A549 (cell line): ENCODE data around the gene CATSPERE. TPM values are rescaled to one million over a fixed set of nuclear protein-coding genes. Genes with fewer than 3 reads are reported as not detected.

Experiments used
- ATAC-seq, 2 experiments: fragments of 200-7000 bp in 1 of 2; fragments of >200 bp in 1 of 2; cut with Nextera tagmentation in 1 of 2; cut with Tn5 transposase in 1 of 2; 3 replicates each; pipeline versions ENCODE4 v1.8.0 to v1.9.1; 2018 to 2020; ENCODE audit warnings: mild to moderate bottlenecking in 1 of 2, moderate library complexity in 1 of 2
- CTCF ChIA-PET: fragments of 300-600 bp; sonication (Branson Sonifier 250); formaldehyde crosslinking; extraction: SDS; loops from one replicate; lab custom pipeline; 2021; ENCODE audit warnings: antibody characterized with exemption, inconsistent platforms; lab: Yijun Ruan, JAX
- POLR2A ChIA-PET: fragments of 350-600 bp; formaldehyde crosslinking; extraction: SDS; loops from one replicate; lab custom pipeline; 2021; ENCODE audit warnings: antibody characterized with exemption, inconsistent platforms; lab: Yijun Ruan, JAX
- DNase-seq, 2 experiments: peaks; one replicate each; pipeline versions ENCODE4 v3.0.0 to v3.0.0-alpha.2; 2011 to 2016; ENCODE audit warnings: low read depth in 1 of 2, low spot score in 1 of 2
- FAIRE-seq: peaks from 2 replicates; lab custom pipeline; 2011; peaks lifted over from hg19 to GRCh38; lab: Jason Lieb, UNC
- H3K27ac ChIP-seq, 2 experiments: fragments of >200 bp; sonication (Bioruptor Twin); formaldehyde crosslinking; 3 replicates each; pipeline ENCODE4 v1.5.1; 2016 to 2017
- H3K4me1 ChIP-seq: fragments of >200 bp; sonication (Bioruptor Twin); formaldehyde crosslinking; 3 replicates; pipeline ENCODE4 v1.6.1; 2016
- H3K4me2 ChIP-seq: fragments of >200 bp; sonication (Bioruptor Twin); formaldehyde crosslinking; 3 replicates; pipeline ENCODE4 v1.6.1; 2016
- H3K4me3 ChIP-seq: fragments of >200 bp; sonication (Bioruptor Twin); formaldehyde crosslinking; 3 replicates; pipeline ENCODE4 v1.5.1; 2016
- H3K9me3 ChIP-seq: fragments of >200 bp; sonication (Bioruptor Twin); formaldehyde crosslinking; 3 replicates; pipeline ENCODE4 v1.6.1; 2016
- CBX8 ChIP-seq: fragments of 200-600 bp; sonication (generic); IDR thresholded peaks from 2 replicates; pipeline ENCODE4 v1.6.1; 2016
- CHD2 ChIP-seq: fragments of 150-350 bp; IDR thresholded peaks from 2 replicates; pipeline ENCODE4 v1.6.1; 2014; ENCODE audit warnings: low read length; ENCODE audit not compliant: partially characterized antibody
- EHMT2 ChIP-seq: fragments of 200-600 bp; sonication (generic); IDR thresholded peaks from 2 replicates; pipeline ENCODE4 v1.6.1; 2016; ENCODE audit warnings: antibody characterized with exemption, low read depth, mild to moderate bottlenecking, moderate library complexity
- EP300 ChIP-seq, 2 experiments: fragments of >200 bp; sonication (Bioruptor Twin); formaldehyde crosslinking; IDR thresholded peaks; 2 replicates in 1 of 2; 3 replicates in 1 of 2; pipeline ENCODE4 v1.6.1; 2016 to 2017
- FOSB ChIP-seq: fragments of 250-450 bp; sonication (Bioruptor Pico); IDR thresholded peaks from 2 replicates; pipeline ENCODE4 v1.5.0; 2020; ENCODE audit warnings: mild to moderate bottlenecking, moderate library complexity
- FOSL2 ChIP-seq, 2 experiments: fragments of 450-650 bp in 1 of 2; fragments of >200 bp in 1 of 2; sonication (Bioruptor Twin) in 1 of 2; formaldehyde crosslinking; IDR thresholded peaks; 2 replicates each; pipeline versions ENCODE4 v1.5.0 to v1.6.1; 2016 to 2020; ENCODE audit warnings: mild to moderate bottlenecking in 1 of 2, moderate library complexity in 1 of 2
- GATA3 ChIP-seq: IDR thresholded peaks from 2 replicates; pipeline ENCODE4 v1.6.1; 2012; ENCODE audit warnings: borderline replicate concordance
- HDAC2 ChIP-seq: fragments of 200-600 bp; sonication (generic); IDR thresholded peaks from 2 replicates; pipeline ENCODE4 v1.6.1; 2016
- HOXB5 ChIP-seq: fragments of 250-450 bp; sonication (Bioruptor Pico); IDR thresholded peaks from 2 replicates; pipeline ENCODE4 v1.5.0; 2020; ENCODE audit warnings: mild to moderate bottlenecking, moderate library complexity
- MYC ChIP-seq: IDR thresholded peaks from 2 replicates; pipeline ENCODE4 v1.6.1; 2012; ENCODE audit warnings: mild to moderate bottlenecking, inconsistent platforms, low read length, improper control_type of control experiment, borderline replicate concordance
- NPAS2 ChIP-seq: fragments of 250-450 bp; sonication (Bioruptor Pico); IDR thresholded peaks from 2 replicates; pipeline ENCODE4 v1.8.0; 2022; ENCODE audit warnings: mild to moderate bottlenecking, moderate library complexity, borderline replicate concordance
- RCOR1 ChIP-seq: fragments of 150-350 bp; IDR thresholded peaks from 2 replicates; pipeline ENCODE4 v1.6.1; 2014; ENCODE audit warnings: antibody characterized with exemption, low read length, low read depth
- RFX5 ChIP-seq: fragments of 450-650 bp; IDR thresholded peaks from 2 replicates; pipeline ENCODE4 v1.7.1; 2014; ENCODE audit warnings: antibody characterized with exemption, mild to moderate bottlenecking, moderate library complexity
- RNF2 ChIP-seq: fragments of 200-600 bp; sonication (generic); IDR thresholded peaks from 2 replicates; pipeline ENCODE4 v1.6.1; 2016; ENCODE audit warnings: low read depth, mild to moderate bottlenecking, antibody characterized with exemption, moderate library complexity, borderline replicate concordance
- SMC3 ChIP-seq: fragments of >200 bp; sonication (Bioruptor Twin); formaldehyde crosslinking; IDR thresholded peaks from 3 replicates; pipeline ENCODE4 v1.6.1; 2018; ENCODE audit warnings: inconsistent platforms
- TFCP2L1 ChIP-seq: fragments of 250-450 bp; sonication (Bioruptor Pico); IDR thresholded peaks from 2 replicates; pipeline ENCODE4 v1.5.0; 2021; ENCODE audit warnings: mild to moderate bottlenecking
- TP53 ChIP-seq: fragments of 250-450 bp; sonication (Bioruptor Pico); IDR thresholded peaks from 2 replicates; pipeline ENCODE4 v1.5.0; 2021; ENCODE audit warnings: mild to moderate bottlenecking, moderate library complexity
- ZNF302 ChIP-seq: fragments of 250-450 bp; sonication (Bioruptor Pico); IDR thresholded peaks from 2 replicates; pipeline ENCODE4 v1.9.0; 2021; ENCODE audit warnings: inconsistent platforms, mild to moderate bottlenecking, moderate library complexity
- ZSCAN20 ChIP-seq: fragments of 250-450 bp; sonication (Bioruptor Pico); IDR thresholded peaks from 2 replicates; pipeline ENCODE4 v1.8.0; 2022; ENCODE audit warnings: mild to moderate bottlenecking, moderate library complexity
- WGBS: methylation state at CpG from one replicate; pipeline ENCODE4 v1.1.6; 2017; ENCODE audit errors: missing lambda C conversion rate; 5-methylcytosine and 5-hydroxymethylcytosine counted together
- polyA plus RNA-seq, 4 experiments: library from polyadenylated mRNA; depleted of rRNA in 3 of 4; stranded (reverse); fragments of >200 nt; fragmentation: RNase III in 1 of 4; extraction: RNeasy Plus Mini Kit Qiagen cat#74134 plus additional on column Dnase treatment in 1 of 4; gene quantifications; 2 replicates in 3 of 4; 3 replicates in 1 of 4; pipeline ENCODE4 v1.2.3, GENCODE V29; 2011 to 2017
- TF ChIP-seq, protein P1 (sequence below): IDR thresholded peaks from 2 replicates; pipeline ENCODE4 v1.6.1; 2012; ENCODE audit warnings: low read depth, borderline replicate concordance
- TF ChIP-seq, protein P2 (sequence below): fragments of 250-450 bp; sonication (Bioruptor Pico); IDR thresholded peaks from 2 replicates; pipeline ENCODE4 v1.5.0; 2021; ENCODE audit warnings: mild to moderate bottlenecking, moderate library complexity, borderline replicate concordance
- TF ChIP-seq, protein P3 (sequence below): fragments of 250-450 bp; sonication (Bioruptor Pico); IDR thresholded peaks from 2 replicates; pipeline ENCODE4 v1.5.0; 2020; ENCODE audit warnings: low read depth, mild to moderate bottlenecking, moderate library complexity
- TF ChIP-seq, protein P4 (sequence below): fragments of >200 bp; sonication (Bioruptor Twin); formaldehyde crosslinking; IDR thresholded peaks from 3 replicates; pipeline ENCODE4 v1.5.1; 2016
- TF ChIP-seq, protein P5 (sequence below): fragments of 150-350 bp; IDR thresholded peaks from 2 replicates; pipeline ENCODE4 v1.6.1; 2014; ENCODE audit warnings: low read depth, mild to moderate bottlenecking, low read length

Gene CATSPERE
- polyA plus RNA-seq, 2 of the 4 experiments (the other 2 are of a cell fraction), result 0.25 to 0.43 TPM

DNA sequence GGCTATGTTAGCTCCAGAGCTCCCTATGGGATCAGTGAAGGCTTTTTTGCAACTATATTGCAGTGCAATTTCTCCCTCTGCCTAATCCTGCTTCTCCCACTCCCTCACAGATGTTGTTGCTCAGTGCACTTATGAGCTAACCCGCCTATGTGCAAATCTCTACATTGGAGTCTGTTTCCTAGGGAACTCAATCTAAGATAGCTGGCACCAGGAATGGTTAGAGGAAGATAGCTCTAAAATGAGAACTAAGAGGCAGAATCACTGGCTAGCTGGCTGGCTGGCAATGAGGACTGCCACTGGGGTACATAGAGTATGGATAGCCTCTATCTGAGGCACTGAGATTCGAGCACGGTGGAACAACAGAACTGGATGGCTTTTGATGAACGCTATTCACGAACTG is 48.9 kb upstream of the CATSPERE start:
- WGBS, result 98% methylated on average over 5 of the region's 5 CpGs
- Histone ChIP-seq H3K4me1 (peaks cover 16% of the 10 kb centered on the region; the same call in 2 of the 3 replicates), H3K4me2 (no peak overlapping the region), H3K27ac (no peak overlapping the region), H3K4me3 (no peak overlapping the region), H3K9me3 (no peaks in the 10 kb centered on the region)
- TF ChIP-seq, protein P1, sequence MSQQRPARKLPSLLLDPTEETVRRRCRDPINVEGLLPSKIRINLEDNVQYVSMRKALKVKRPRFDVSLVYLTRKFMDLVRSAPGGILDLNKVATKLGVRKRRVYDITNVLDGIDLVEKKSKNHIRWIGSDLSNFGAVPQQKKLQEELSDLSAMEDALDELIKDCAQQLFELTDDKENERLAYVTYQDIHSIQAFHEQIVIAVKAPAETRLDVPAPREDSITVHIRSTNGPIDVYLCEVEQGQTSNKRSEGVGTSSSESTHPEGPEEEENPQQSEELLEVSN, result no peak
- TF ChIP-seq HOXB5 (CRISPR knock-in tag), result no peak
- TF ChIP-seq FOSL2 (IDR thresholded peaks at IDR 0.05), result no peak
- TF ChIP-seq FOSL2 (CRISPR knock-in tag; IDR thresholded peaks at IDR 0.05), result no peak
- TF ChIP-seq RCOR1, result no peak
- TF ChIP-seq SMC3, result no peak
- TF ChIP-seq, protein P2, sequence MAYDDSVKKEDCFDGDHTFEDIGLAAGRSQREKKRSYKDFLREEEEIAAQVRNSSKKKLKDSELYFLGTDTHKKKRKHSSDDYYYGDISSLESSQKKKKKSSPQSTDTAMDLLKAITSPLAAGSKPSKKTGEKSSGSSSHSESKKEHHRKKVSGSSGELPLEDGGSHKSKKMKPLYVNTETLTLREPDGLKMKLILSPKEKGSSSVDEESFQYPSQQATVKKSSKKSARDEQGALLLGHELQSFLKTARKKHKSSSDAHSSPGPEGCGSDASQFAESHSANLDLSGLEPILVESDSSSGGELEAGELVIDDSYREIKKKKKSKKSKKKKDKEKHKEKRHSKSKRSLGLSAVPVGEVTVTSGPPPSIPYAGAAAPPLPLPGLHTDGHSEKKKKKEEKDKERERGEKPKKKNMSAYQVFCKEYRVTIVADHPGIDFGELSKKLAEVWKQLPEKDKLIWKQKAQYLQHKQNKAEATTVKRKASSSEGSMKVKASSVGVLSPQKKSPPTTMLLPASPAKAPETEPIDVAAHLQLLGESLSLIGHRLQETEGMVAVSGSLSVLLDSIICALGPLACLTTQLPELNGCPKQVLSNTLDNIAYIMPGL, result no peak
- TF ChIP-seq CHD2, result no peak
- TF ChIP-seq CBX8, result no peak
- no peak for TF ChIP-seq TFCP2L1 (CRISPR knock-in tag)
- no peak for TF ChIP-seq FOSB
- TF ChIP-seq, protein P3, sequence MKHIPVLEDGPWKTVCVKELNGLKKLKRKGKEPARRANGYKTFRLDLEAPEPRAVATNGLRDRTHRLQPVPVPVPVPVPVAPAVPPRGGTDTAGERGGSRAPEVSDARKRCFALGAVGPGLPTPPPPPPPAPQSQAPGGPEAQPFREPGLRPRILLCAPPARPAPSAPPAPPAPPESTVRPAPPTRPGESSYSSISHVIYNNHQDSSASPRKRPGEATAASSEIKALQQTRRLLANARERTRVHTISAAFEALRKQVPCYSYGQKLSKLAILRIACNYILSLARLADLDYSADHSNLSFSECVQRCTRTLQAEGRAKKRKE, result no peak
- TF ChIP-seq MYC, result no peak
- TF ChIP-seq ZNF302 (CRISPR knock-in tag), result no peak
- no peak for TF ChIP-seq NPAS2
- TF ChIP-seq, protein P4, sequence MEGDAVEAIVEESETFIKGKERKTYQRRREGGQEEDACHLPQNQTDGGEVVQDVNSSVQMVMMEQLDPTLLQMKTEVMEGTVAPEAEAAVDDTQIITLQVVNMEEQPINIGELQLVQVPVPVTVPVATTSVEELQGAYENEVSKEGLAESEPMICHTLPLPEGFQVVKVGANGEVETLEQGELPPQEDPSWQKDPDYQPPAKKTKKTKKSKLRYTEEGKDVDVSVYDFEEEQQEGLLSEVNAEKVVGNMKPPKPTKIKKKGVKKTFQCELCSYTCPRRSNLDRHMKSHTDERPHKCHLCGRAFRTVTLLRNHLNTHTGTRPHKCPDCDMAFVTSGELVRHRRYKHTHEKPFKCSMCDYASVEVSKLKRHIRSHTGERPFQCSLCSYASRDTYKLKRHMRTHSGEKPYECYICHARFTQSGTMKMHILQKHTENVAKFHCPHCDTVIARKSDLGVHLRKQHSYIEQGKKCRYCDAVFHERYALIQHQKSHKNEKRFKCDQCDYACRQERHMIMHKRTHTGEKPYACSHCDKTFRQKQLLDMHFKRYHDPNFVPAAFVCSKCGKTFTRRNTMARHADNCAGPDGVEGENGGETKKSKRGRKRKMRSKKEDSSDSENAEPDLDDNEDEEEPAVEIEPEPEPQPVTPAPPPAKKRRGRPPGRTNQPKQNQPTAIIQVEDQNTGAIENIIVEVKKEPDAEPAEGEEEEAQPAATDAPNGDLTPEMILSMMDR, result no peak
- TF ChIP-seq EP300 (IDR thresholded peaks at IDR 0.05), result no peak
- TF ChIP-seq EHMT2, result no peak
- no peak for TF ChIP-seq GATA3
- TF ChIP-seq RNF2, result no peak
- no peak for TF ChIP-seq TP53 (CRISPR knock-in tag)
- ChIA-PET POLR2A (no interaction called here), CTCF (interaction anchor here (0.9 to 1.4 kb wide), 2 partner anchors 12 to 113 kb away, joined by 3 to 5 read pairs; no protein-coding TSS in a partner anchor)
- DNase-seq, result no peak
- no peak for ATAC-seq
- FAIRE-seq, result no peak

DNA sequence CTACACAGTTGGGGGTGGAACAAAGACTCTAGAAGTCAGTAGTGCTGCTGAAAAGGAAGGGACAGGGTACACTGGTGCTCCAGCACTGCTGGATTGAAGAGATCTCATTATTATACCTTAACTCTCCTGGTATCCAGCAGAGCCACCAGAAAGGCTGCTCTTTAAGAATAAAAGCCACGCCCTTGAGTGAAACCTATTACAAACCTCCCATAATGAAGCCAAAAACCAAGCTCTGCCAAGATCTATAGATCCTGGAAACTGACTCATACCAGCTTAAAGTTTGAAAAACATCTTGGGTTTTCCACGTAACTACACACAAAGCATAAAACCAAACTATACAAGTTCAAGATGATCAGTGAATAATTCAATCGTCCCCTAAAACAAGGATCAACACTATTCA is 47.3 kb upstream of the CATSPERE start:
- DNase-seq (no peak), FAIRE-seq (no peak)
- WGBS, result 89% methylated on average over 3 of the region's 3 CpGs
- POLR2A ChIA-PET, result no interaction called here
- no peak overlapping the region for H3K4me2 ChIP-seq
- H3K4me1 ChIP-seq, result peaks cover 16% of the 10 kb centered on the region; the same call in 2 of the 3 replicates
- CTCF ChIA-PET, result interaction anchor here (0.6 to 1.4 kb wide), 2 partner anchors 20 to 703 kb away, joined by 3 read pairs; no protein-coding TSS in a partner anchor
- H3K9me3 ChIP-seq, result no peaks in the 10 kb centered on the region
- H3K27ac ChIP-seq, result no peak overlapping the region
- TF ChIP-seq, protein P5, sequence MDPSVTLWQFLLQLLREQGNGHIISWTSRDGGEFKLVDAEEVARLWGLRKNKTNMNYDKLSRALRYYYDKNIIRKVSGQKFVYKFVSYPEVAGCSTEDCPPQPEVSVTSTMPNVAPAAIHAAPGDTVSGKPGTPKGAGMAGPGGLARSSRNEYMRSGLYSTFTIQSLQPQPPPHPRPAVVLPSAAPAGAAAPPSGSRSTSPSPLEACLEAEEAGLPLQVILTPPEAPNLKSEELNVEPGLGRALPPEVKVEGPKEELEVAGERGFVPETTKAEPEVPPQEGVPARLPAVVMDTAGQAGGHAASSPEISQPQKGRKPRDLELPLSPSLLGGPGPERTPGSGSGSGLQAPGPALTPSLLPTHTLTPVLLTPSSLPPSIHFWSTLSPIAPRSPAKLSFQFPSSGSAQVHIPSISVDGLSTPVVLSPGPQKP, result no peak
- no peak for TF ChIP-seq RFX5
- TF ChIP-seq HDAC2, result no peak
- TF ChIP-seq ZSCAN20 (CRISPR knock-in tag), result no peak
- TF ChIP-seq, all 56 proteins: peak for 0
- no peak overlapping the region for H3K4me3 ChIP-seq
- ATAC-seq, result no peak
